Measurements from ENCODE around the gene TIMMDC1. TPM values are rescaled to one million over a fixed set of nuclear protein-coding genes. Genes with fewer than 3 reads are reported as not detected.

Gene TIMMDC1
- total and polyA plus RNA-seq, 2 experiments from 2014 or later: 54.3 to 160 TPM

DNA sequence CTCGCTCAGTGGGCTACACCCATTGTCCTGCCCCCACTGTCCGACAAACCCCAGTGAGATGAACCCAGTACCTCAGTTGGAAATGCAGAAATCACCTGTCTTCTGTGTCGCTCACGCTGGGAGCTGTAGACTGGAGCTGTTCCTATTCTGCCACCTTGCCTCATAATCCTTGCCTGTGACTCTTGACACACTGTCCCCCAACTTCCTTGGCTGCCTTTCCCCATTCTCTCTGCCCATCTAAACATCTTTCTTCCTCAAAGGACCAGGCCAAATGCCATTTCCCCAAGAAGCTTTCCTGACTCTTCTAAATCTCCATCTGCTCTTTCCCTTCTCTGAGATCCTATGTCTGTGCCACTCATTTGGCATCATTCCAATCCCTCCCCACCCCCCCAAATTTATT, 70.8 kb downstream of the TIMMDC1 start:
- H3K79me2 ChIP-seq (ENCODE audit: insufficient read depth): no peaks in the 10 kb centered on the region
- no peak overlapping the region for H3K4me3 ChIP-seq
- no peak overlapping the region for H3K9ac ChIP-seq
- H3K27me3 ChIP-seq (replicated peaks; ENCODE audit: insufficient read depth): 0 out of 2 replicates have a peak, but pooled peaks cover 2% of the 10 kb centered on the region
- WGBS, 2 experiments (ENCODE audit: low coverage in 1 of 2, low lambda C conversion rate in 2 of 2, missing lambda C conversion rate in 2 of 2): 44 to 68% methylated on average over 2 to 4 of the region's 4 CpGs
- H3K4me1 ChIP-seq (ENCODE audit: insufficient read depth): no peaks in the 10 kb centered on the region
- no peak overlapping the region for H2AFZ ChIP-seq
- H3K9me3 ChIP-seq (ENCODE audit: low read depth): no peaks in the 10 kb centered on the region
- H3K36me3 ChIP-seq (ENCODE audit: low read depth): no peaks in the 10 kb centered on the region
- in situ Hi-C loops (cut with MboI): no loop called here
- TF ChIP-seq EZH2phosphoT487 (IDR thresholded peaks at IDR 0.05; ENCODE audit: insufficient read depth, low read depth) (no peak), EZH2 (IDR thresholded peaks at IDR 0.05; ENCODE audit: insufficient read depth, poor library complexity, severe bottlenecking) (no peak)
- H3K27ac ChIP-seq: no peak overlapping the region
- H4K20me1 ChIP-seq (ENCODE audit: insufficient read depth): no peaks in the 10 kb centered on the region
- DNase-seq: no peak
- H3F3A ChIP-seq (ENCODE audit: insufficient read depth): no peaks in the 10 kb centered on the region
- H3K9me2 ChIP-seq (ENCODE audit: insufficient read depth): no peaks in the 10 kb centered on the region
- no peak overlapping the region for H3K4me2 ChIP-seq (ENCODE audit: unreplicated experiment)

DNA sequence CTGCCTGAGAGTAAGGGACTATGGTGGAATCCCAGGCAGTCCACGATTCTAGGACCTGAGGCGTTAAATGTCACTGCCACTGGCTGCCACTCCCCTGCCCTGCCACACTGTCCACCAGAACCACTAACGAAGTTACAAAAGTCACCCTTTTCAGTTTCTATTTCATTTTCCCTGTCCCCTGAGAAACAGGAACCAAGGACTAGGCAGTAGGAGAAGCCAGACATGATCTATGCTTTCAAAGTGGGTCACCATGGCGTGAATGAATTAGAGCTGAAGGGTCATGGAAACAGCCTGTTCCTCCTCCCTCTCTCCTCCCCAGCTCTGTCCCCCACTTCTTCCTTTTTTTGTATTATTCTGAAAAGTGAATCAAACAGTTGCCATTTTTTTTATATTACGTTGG, 71.9 kb downstream of the TIMMDC1 start:
- H4K20me1 ChIP-seq (ENCODE audit: insufficient read depth): no peaks in the 10 kb centered on the region
- H3K4me3 ChIP-seq: no peak overlapping the region
- H3K9ac ChIP-seq: no peak overlapping the region
- no peaks in the 10 kb centered on the region for H3K4me1 ChIP-seq (ENCODE audit: insufficient read depth)
- DNase-seq: no peak
- no peaks in the 10 kb centered on the region for H3K9me2 ChIP-seq (ENCODE audit: insufficient read depth)
- no peaks in the 10 kb centered on the region for H3K9me3 ChIP-seq (ENCODE audit: low read depth)
- no peaks in the 10 kb centered on the region for H3K79me2 ChIP-seq (ENCODE audit: insufficient read depth)
- no peaks in the 10 kb centered on the region for H3K36me3 ChIP-seq (ENCODE audit: low read depth)
- 47 to 49% methylated on average over 5 of the region's 5 CpGs for WGBS, 2 experiments (ENCODE audit: low coverage in 1 of 2, low lambda C conversion rate in 2 of 2, missing lambda C conversion rate in 2 of 2)
- no peak overlapping the region for H3K4me2 ChIP-seq (ENCODE audit: unreplicated experiment)
- in situ Hi-C loops (cut with MboI): no loop called here
- H3K27me3 ChIP-seq (replicated peaks; ENCODE audit: insufficient read depth): 0 out of 2 replicates have a peak, but pooled peaks cover 2% of the 10 kb centered on the region
- H2AFZ ChIP-seq: no peak overlapping the region
- no peak overlapping the region for H3K27ac ChIP-seq
- TF ChIP-seq EZH2 (IDR thresholded peaks at IDR 0.05; ENCODE audit: insufficient read depth, poor library complexity, severe bottlenecking): no peak
- no peak for TF ChIP-seq EZH2phosphoT487 (IDR thresholded peaks at IDR 0.05; ENCODE audit: insufficient read depth, low read depth)
- no peaks in the 10 kb centered on the region for H3F3A ChIP-seq (ENCODE audit: insufficient read depth)

DNA sequence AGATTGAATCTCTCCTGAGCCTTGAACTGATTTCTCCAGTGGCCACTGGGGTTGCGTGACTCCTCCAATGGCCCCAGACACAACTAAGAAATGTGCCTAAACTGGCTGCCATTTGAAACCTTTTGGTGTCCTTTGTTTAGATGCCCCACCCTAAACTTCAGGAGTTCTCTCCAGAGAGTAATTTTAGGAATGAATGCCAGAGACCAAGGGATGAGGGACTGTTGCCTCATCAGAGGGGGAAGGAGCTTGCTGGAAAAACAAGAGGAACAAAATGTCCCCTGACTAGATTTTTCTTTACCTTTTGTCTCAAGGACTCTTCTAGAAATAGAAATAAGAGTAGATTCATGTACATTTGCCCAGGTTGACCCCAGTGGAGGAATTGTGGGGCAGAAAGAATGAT, 72.9 kb downstream of the TIMMDC1 start:
- H3K4me2 ChIP-seq (ENCODE audit: unreplicated experiment): no peak overlapping the region
- no peaks in the 10 kb centered on the region for H3K9me2 ChIP-seq (ENCODE audit: insufficient read depth)
- H3K79me2 ChIP-seq (ENCODE audit: insufficient read depth): no peaks in the 10 kb centered on the region
- no peak for DNase-seq
- no peaks in the 10 kb centered on the region for H3K36me3 ChIP-seq (ENCODE audit: low read depth)
- H3K27ac ChIP-seq: no peak overlapping the region
- WGBS, 2 experiments (ENCODE audit: low coverage in 1 of 2, low lambda C conversion rate in 2 of 2, missing lambda C conversion rate in 2 of 2): 94% methylated on average over 1 of the region's 1 CpG
- no peak overlapping the region for H3K9ac ChIP-seq
- no peak overlapping the region for H3K4me3 ChIP-seq
- no peak overlapping the region for H2AFZ ChIP-seq
- H3K9me3 ChIP-seq (ENCODE audit: low read depth): no peaks in the 10 kb centered on the region
- no peaks in the 10 kb centered on the region for H3K4me1 ChIP-seq (ENCODE audit: insufficient read depth)
- TF ChIP-seq EZH2phosphoT487 (IDR thresholded peaks at IDR 0.05; ENCODE audit: insufficient read depth, low read depth): no peak
- no peak for TF ChIP-seq EZH2 (IDR thresholded peaks at IDR 0.05; ENCODE audit: insufficient read depth, poor library complexity, severe bottlenecking)
- H4K20me1 ChIP-seq (ENCODE audit: insufficient read depth): no peaks in the 10 kb centered on the region
- no peaks in the 10 kb centered on the region for H3F3A ChIP-seq (ENCODE audit: insufficient read depth)
- in situ Hi-C loops (cut with MboI): no loop called here
- H3K27me3 ChIP-seq (replicated peaks; ENCODE audit: insufficient read depth): 0 out of 2 replicates have a peak, but pooled peaks cover 2% of the 10 kb centered on the region

DNA sequence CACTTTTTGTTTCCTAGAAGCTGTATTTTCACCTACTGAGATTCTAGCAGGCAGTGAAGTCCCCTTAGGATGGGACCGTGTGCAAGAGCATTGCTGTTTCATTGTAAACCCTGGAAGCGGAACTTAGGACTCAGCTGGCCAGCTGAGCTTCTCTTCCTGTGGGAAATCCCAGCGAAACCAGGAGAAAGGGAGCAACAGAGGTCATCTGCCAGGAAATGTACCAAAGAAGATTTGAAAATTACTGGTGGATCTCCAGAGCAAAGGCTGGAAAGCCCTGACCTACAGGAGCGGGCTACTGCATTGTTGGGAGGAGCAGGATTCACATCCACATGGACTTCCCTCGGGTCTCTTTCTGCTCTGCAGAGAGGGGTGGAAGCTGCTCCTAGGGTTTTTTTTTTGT, 73.3 kb downstream of the TIMMDC1 start:
- no peak for DNase-seq
- Histone ChIP-seq H3K27ac (no peak overlapping the region), H3K27me3 (replicated peaks; ENCODE audit: insufficient read depth) (0 out of 2 replicates have a peak, but pooled peaks cover 2% of the 10 kb centered on the region), H4K20me1 (ENCODE audit: insufficient read depth) (no peaks in the 10 kb centered on the region), H3K4me2 (ENCODE audit: unreplicated experiment) (no peak overlapping the region), H3K79me2 (ENCODE audit: insufficient read depth) (no peaks in the 10 kb centered on the region), H2AFZ (no peak overlapping the region), H3K36me3 (ENCODE audit: low read depth) (no peaks in the 10 kb centered on the region), H3K9ac (no peak overlapping the region), H3K4me3 (no peak overlapping the region), H3K4me1 (ENCODE audit: insufficient read depth) (no peaks in the 10 kb centered on the region), H3K9me3 (ENCODE audit: low read depth) (no peaks in the 10 kb centered on the region), H3F3A (ENCODE audit: insufficient read depth) (no peaks in the 10 kb centered on the region), H3K9me2 (ENCODE audit: insufficient read depth) (no peaks in the 10 kb centered on the region)
- WGBS, 2 experiments (ENCODE audit: low coverage in 1 of 2, low lambda C conversion rate in 2 of 2, missing lambda C conversion rate in 2 of 2): 34 to 36% methylated on average over 5 of the region's 5 CpGs
- no peak for TF ChIP-seq EZH2phosphoT487 (IDR thresholded peaks at IDR 0.05; ENCODE audit: insufficient read depth, low read depth)
- no peak for TF ChIP-seq EZH2 (IDR thresholded peaks at IDR 0.05; ENCODE audit: insufficient read depth, poor library complexity, severe bottlenecking)
- in situ Hi-C loops (cut with MboI): no loop called here

Other genes with a start within 250 kb of the TIMMDC1 start
- gene ARHGAP31, start 204.2 kb upstream of the TIMMDC1 start, total RNA-seq (2014; rRNA removed; shearing (Covaris generic)): 14.0 and 15.3 TPM in 2 replicates
- gene ARHGAP31, start 204.2 kb upstream of the TIMMDC1 start, polyA plus RNA-seq (2016; fragmentation: Nextera tagmentation; extraction: Ambion mirVana): 8.1 and 8.5 TPM in 2 replicates
- gene TMEM39A, start 34.9 kb upstream of the TIMMDC1 start, total RNA-seq (2014; rRNA removed; shearing (Covaris generic)): 78.8 and 105 TPM in 2 replicates
- 37.9 and 41.1 TPM in 2 replicates for gene TMEM39A, start 34.9 kb upstream of the TIMMDC1 start, polyA plus RNA-seq (2016; fragmentation: Nextera tagmentation; extraction: Ambion mirVana)
- gene POGLUT1, start 29.6 kb upstream of the TIMMDC1 start, total RNA-seq (2014; rRNA removed; shearing (Covaris generic)): 10.9 and 20.8 TPM in 2 replicates
- 18.7 and 24.5 TPM in 2 replicates for gene POGLUT1, start 29.6 kb upstream of the TIMMDC1 start, polyA plus RNA-seq (2016; fragmentation: Nextera tagmentation; extraction: Ambion mirVana)
- gene CD80, start 61.1 kb downstream of the TIMMDC1 start, total RNA-seq (2014; rRNA removed; shearing (Covaris generic)): not detected in 2 replicates
- 0.08 TPM in 1 of 2 replicates, not detected in the other for gene CD80, start 61.1 kb downstream of the TIMMDC1 start, polyA plus RNA-seq (2016; fragmentation: Nextera tagmentation; extraction: Ambion mirVana)
- gene ADPRH, start 80.9 kb downstream of the TIMMDC1 start, total RNA-seq (2014; rRNA removed; shearing (Covaris generic)): 2.1 and 6.6 TPM in 2 replicates
- 1.7 and 2.3 TPM in 2 replicates for gene ADPRH, start 80.9 kb downstream of the TIMMDC1 start, polyA plus RNA-seq (2016; fragmentation: Nextera tagmentation; extraction: Ambion mirVana)
- gene PLA1A, start 99.3 kb downstream of the TIMMDC1 start, total RNA-seq (2014; rRNA removed; shearing (Covaris generic)): not detected in 2 replicates
- gene PLA1A, start 99.3 kb downstream of the TIMMDC1 start, polyA plus RNA-seq (2016; fragmentation: Nextera tagmentation; extraction: Ambion mirVana): not detected in 2 replicates
- not detected in 2 replicates for gene POPDC2, start 162.0 kb downstream of the TIMMDC1 start, total RNA-seq (2014; rRNA removed; shearing (Covaris generic))
- 0.74 and 1.2 TPM in 2 replicates for gene POPDC2, start 162.0 kb downstream of the TIMMDC1 start, polyA plus RNA-seq (2016; fragmentation: Nextera tagmentation; extraction: Ambion mirVana)
- 7.0 and 27.7 TPM in 2 replicates for gene COX17, start 178.9 kb downstream of the TIMMDC1 start, total RNA-seq (2014; rRNA removed; shearing (Covaris generic))
- gene COX17, start 178.9 kb downstream of the TIMMDC1 start, polyA plus RNA-seq (2016; fragmentation: Nextera tagmentation; extraction: Ambion mirVana): 53.3 and 56.7 TPM in 2 replicates
- gene CFAP91, start 204.5 kb downstream of the TIMMDC1 start, total RNA-seq (2014; rRNA removed; shearing (Covaris generic)): not detected in 2 replicates
- gene CFAP91, start 204.5 kb downstream of the TIMMDC1 start, polyA plus RNA-seq (2016; fragmentation: Nextera tagmentation; extraction: Ambion mirVana): not detected in 2 replicates

Data from GM23248 (cell line).